Stimulated activated CD8-positive, alpha-beta memory T cell treated with anti-CD3 and anti-CD28 coated beads, Interleukin-4, amount 100 ng/mL, for 4 hours (primary cell): ENCODE measurements around the gene ASIC5.
"Not testable (repeated sequence)": the region's sequence is repeated elsewhere in the genome, so short reads cannot be mapped to it uniquely, and the experiment has no call there.

Experiments used
- DNase-seq, 2 donors: peaks; one replicate each; pipeline ENCODE4 v3.0.0-alpha.2; 2020; ENCODE audit warnings: low read depth in 2 of 2, low spot score in 1 of 2

The ASIC5 gene

GRCh38 chr4:155802190-155802959 lies 63.7 kb downstream of the ASIC5 start:
- DNase-seq = no peak

GRCh38 chr4:155800685-155801343 lies 65.3 kb downstream of the ASIC5 start:
- DNase-seq = no peak

GRCh38 chr4:155799794-155800123 lies 66.3 kb downstream of the ASIC5 start:
- no peak for DNase-seq

GRCh38 chr4:155799116-155799793 lies 66.8 kb downstream of the ASIC5 start:
- DNase-seq = no peak

GRCh38 chr4:155797581-155797980 lies 68.5 kb downstream of the ASIC5 start:
- not testable (repeated sequence) for DNase-seq

- DNase-seq = no peak
Measured at GRCh38 chr4:155795991-155796390, 70.1 kb downstream of the ASIC5 start.

- no peak for DNase-seq
Measured at GRCh38 chr4:155794589-155795236, 71.4 kb downstream of the ASIC5 start.

GRCh38 chr4:155789982-155790381 lies 76.1 kb downstream of the ASIC5 start:
- no peak for DNase-seq

GRCh38 chr4:155789391-155789790 lies 76.7 kb downstream of the ASIC5 start:
- no peak for DNase-seq

GRCh38 chr4:155787113-155787710 lies 78.9 kb downstream of the ASIC5 start:
- no peak for DNase-seq

- DNase-seq = no peak
Measured at GRCh38 chr4:155785828-155786227, 80.2 kb downstream of the ASIC5 start.

- DNase-seq = no peak
Measured at GRCh38 chr4:155784637-155785036, 81.4 kb downstream of the ASIC5 start.

GRCh38 chr4:155781249-155781831 lies 84.7 kb downstream of the ASIC5 start:
- no peak for DNase-seq

GRCh38 chr4:155780775-155781174 lies 85.3 kb downstream of the ASIC5 start:
- DNase-seq = no peak
